ENCODE data around the gene SDK2. TPM values are rescaled to one million over a fixed set of nuclear protein-coding genes. Genes with fewer than 3 reads are reported as not detected.

The SDK2 gene
- polyA plus RNA-seq, 2 of the 4 experiments (the other 2 are of a cell fraction), result 0.36 to 0.57 TPM

DNA sequence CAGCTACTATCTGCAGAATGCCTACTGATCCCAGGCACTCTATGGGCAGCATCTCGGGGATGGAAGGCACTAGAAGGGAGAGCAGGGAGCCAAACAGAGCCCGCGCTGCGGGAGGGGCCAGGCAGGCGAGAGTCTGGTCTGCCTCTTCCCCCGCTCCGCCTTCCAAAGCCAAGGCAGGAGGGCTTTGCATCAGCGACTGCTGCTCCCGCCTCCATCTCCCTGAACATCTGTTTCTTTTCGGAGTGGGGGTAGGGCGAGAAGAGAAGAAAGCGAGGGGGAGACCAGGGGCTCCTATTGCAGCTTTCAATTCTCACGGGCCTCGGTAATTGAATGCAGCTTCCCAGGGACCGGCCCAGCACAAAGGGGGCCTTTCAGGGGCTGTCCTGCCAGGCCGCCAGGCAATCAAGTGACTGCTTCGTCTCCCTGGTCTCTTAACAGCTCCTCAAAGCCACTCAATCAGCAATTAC is 301.0 kb downstream of the SDK2 start:
- ATAC-seq (no peak), FAIRE-seq (no peak), DNase-seq (ENCODE audit: low read depth in 1 of 2, low spot score in 1 of 2) (no peak)
- peak overlapping the region; percentile 74 for H3K4me2 ChIP-seq
- POLR2A ChIA-PET, result interaction anchor here (2.3 to 2.7 kb wide), 3 partner anchors 31 to 36 kb away, joined by 5 to 28 read pairs (median 24); partner anchors contain the start of gene CDC42EP4
- WGBS (ENCODE audit: missing lambda C conversion rate), result 80% methylated on average over 17 of the region's 17 CpGs
- H3K4me3 ChIP-seq, result no peak overlapping the region
- no peaks in the 10 kb centered on the region for H3K9me3 ChIP-seq
- CTCF ChIA-PET, result interaction anchor here (1.0 to 9.5 kb wide), 11 partner anchors 9 to 89 kb away, joined by 3 to 128 read pairs (median 6); partner anchors contain the start of gene CDC42EP4
- H3K27ac ChIP-seq, result peak overlapping the region; percentile 86 to 93
- H3K4me1 ChIP-seq, result peaks cover 51% of the 10 kb centered on the region
- TF ChIP-seq, protein P1, sequence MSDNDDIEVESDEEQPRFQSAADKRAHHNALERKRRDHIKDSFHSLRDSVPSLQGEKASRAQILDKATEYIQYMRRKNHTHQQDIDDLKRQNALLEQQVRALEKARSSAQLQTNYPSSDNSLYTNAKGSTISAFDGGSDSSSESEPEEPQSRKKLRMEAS (IDR thresholded peaks at IDR 0.05), result no peak
- TF ChIP-seq ELK1 (IDR thresholded peaks at IDR 0.05; ENCODE audit: low read depth, low read length), result no peak
- TF ChIP-seq POLR2A (IDR thresholded peaks at IDR 0.05; ENCODE audit: low read length), result no peak
- TF ChIP-seq ZFP36 (IDR thresholded peaks at IDR 0.05; ENCODE audit: borderline replicate concordance, partially characterized antibody), result no peak
- no peak for TF ChIP-seq NFE2L2 (conservative IDR thresholded peaks at IDR 0.05; ENCODE audit: low read length)
- no peak for TF ChIP-seq TP53 (CRISPR knock-in tag; IDR thresholded peaks at IDR 0.05)
- no peak for TF ChIP-seq ZNF302 (CRISPR knock-in tag; IDR thresholded peaks at IDR 0.05)
- no peak for TF ChIP-seq CEBPB (IDR thresholded peaks at IDR 0.05)
- no peak for TF ChIP-seq MYC (IDR thresholded peaks at IDR 0.05; ENCODE audit: borderline replicate concordance, low read length)
- TF ChIP-seq, protein P2, sequence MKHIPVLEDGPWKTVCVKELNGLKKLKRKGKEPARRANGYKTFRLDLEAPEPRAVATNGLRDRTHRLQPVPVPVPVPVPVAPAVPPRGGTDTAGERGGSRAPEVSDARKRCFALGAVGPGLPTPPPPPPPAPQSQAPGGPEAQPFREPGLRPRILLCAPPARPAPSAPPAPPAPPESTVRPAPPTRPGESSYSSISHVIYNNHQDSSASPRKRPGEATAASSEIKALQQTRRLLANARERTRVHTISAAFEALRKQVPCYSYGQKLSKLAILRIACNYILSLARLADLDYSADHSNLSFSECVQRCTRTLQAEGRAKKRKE (CRISPR knock-in tag; IDR thresholded peaks at IDR 0.05; ENCODE audit: low read depth), result no peak
- no peak for TF ChIP-seq ESRRA (IDR thresholded peaks at IDR 0.05; ENCODE audit: borderline replicate concordance, low read length)
- TF ChIP-seq SREBF2 (IDR thresholded peaks at IDR 0.05), result no peak
- no peak for TF ChIP-seq FOSL2 (IDR thresholded peaks at IDR 0.05)
- no peak for TF ChIP-seq FOSL2 (CRISPR knock-in tag; IDR thresholded peaks at IDR 0.05)
- TF ChIP-seq KDM1A (IDR thresholded peaks at IDR 0.05; ENCODE audit: low read depth), result no peak

- ChIA-PET CTCF (interaction anchor here (0.7 to 9.5 kb wide), 15 partner anchors 10 to 88 kb away, joined by 3 to 128 read pairs (median 5); partner anchors contain the start of gene CDC42EP4), POLR2A (interaction anchor here (1.5 to 2.7 kb wide), 4 partner anchors 30 to 750 kb away, joined by 4 to 28 read pairs (median 14); partner anchors contain the start of gene CDC42EP4)
- FAIRE-seq (no peak), ATAC-seq (peak in 1 of 2 experiments; percentile 33; a peak in 3 of 6 replicates), DNase-seq (ENCODE audit: low read depth in 1 of 2, low spot score in 1 of 2) (peak; percentile 64 to 65)
- TF ChIP-seq RCOR1 (IDR thresholded peaks at IDR 0.05; ENCODE audit: low read depth, low read length) (peak; percentile 88), BHLHE40 (IDR thresholded peaks at IDR 0.05; ENCODE audit: low read depth, low read length) (no peak), SMC3 (IDR thresholded peaks at IDR 0.05) (0 out of 3 replicates have a peak, but pooled peaks have one; percentile 6), KDM1A (IDR thresholded peaks at IDR 0.05; ENCODE audit: low read depth) (peak; percentile 77; the same call in 1 of the 2 replicates), RAD21 (conservative IDR thresholded peaks at IDR 0.05 in 1 of 2, IDR thresholded peaks at IDR 0.05 in 1 of 2) (no peak), HOXB5 (CRISPR knock-in tag; IDR thresholded peaks at IDR 0.05) (no peak), HDAC2 (IDR thresholded peaks at IDR 0.05) (peak; percentile 57; the same call in 1 of the 2 replicates)
- TF ChIP-seq, protein P3, sequence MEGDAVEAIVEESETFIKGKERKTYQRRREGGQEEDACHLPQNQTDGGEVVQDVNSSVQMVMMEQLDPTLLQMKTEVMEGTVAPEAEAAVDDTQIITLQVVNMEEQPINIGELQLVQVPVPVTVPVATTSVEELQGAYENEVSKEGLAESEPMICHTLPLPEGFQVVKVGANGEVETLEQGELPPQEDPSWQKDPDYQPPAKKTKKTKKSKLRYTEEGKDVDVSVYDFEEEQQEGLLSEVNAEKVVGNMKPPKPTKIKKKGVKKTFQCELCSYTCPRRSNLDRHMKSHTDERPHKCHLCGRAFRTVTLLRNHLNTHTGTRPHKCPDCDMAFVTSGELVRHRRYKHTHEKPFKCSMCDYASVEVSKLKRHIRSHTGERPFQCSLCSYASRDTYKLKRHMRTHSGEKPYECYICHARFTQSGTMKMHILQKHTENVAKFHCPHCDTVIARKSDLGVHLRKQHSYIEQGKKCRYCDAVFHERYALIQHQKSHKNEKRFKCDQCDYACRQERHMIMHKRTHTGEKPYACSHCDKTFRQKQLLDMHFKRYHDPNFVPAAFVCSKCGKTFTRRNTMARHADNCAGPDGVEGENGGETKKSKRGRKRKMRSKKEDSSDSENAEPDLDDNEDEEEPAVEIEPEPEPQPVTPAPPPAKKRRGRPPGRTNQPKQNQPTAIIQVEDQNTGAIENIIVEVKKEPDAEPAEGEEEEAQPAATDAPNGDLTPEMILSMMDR (IDR thresholded peaks at IDR 0.05), result 0 out of 3 replicates have a peak, but pooled peaks have one; percentile 11
- peak overlapping the region; percentile 74 for H3K4me2 ChIP-seq
- H3K4me1 ChIP-seq, result peaks cover 55% of the 10 kb centered on the region
- H3K9me3 ChIP-seq, result no peaks in the 10 kb centered on the region
- WGBS (ENCODE audit: missing lambda C conversion rate), result 26% methylated on average over 7 of the region's 7 CpGs
- peak overlapping the region; percentile 86 to 93 for H3K27ac ChIP-seq
- no peak overlapping the region for H3K4me3 ChIP-seq
Measured at GRCh38 chr17:73342541-73343167, 301.6 kb downstream of the SDK2 start.

All from A549 (cell line).